MM.1S (cell line): ENCODE measurements around the gene LRRC27.

Experiments used
- CTCF ChIP-seq: fragments of 300-600 bp; sonication (generic); IDR thresholded peaks from 2 replicates; pipeline ENCODE4 v1.5.1; 2016; ENCODE audit warnings: antibody characterized with exemption, low read length, mixed read lengths
- EZH2 ChIP-seq: fragments of 300-600 bp; sonication (generic); optimal IDR thresholded peaks from 2 replicates; pipeline ENCODE3; 2017; ENCODE audit warnings: low read depth, mild to moderate bottlenecking, antibody characterized with exemption, low read length, mixed read lengths

DNA sequence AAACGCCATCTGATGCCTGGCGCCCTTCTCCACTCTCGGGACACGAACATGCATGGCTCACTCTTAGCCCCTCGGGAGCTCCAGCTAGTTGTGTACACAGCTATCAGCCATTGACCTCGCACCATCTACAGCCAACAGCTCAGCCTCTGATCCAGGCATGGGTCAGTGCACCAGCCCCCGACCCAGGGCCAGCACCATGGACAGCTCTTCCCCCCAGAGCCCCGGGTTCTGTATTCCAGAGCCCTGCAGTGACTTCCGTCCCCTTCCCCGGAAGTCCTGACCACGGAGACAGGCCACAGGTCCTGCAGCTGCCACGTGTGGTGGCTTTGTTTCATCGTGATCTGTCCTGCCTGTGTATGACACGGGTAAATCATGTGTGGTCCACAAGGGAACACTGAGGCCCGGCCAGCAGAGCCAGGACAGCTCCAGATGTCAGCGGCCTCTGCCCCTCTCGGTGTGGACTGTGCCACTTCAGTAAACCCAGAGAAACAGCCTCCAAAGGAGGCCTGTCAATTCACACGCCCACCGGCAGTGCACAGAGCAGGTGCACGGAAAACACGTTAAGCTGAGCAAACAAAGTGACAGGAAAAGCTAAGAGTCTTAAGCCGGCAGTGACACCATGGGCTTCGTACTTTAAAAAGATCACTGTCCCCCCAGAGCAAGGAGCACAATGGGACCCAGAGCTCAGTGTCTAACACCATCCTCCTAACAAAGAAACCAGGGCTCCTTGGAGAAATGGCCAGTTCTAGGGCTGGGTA is 37.3 kb upstream of the LRRC27 start:
- TF ChIP-seq CTCF, result no peak
- TF ChIP-seq EZH2, result no peak
